Breast epithelium (tissue), 3 donors: ENCODE data around the gene FMN1.

Source experiments
- CTCF ChIP-seq, 3 donors: fragments of 450-650 bp; IDR thresholded peaks; one replicate each; pipeline ENCODE4 v1.5.1; 2016 to 2017; ENCODE audit warnings: antibody characterized with exemption in 3 of 3, mild to moderate bottlenecking in 3 of 3, moderate library complexity in 3 of 3
- POLR2A ChIP-seq: fragments of 450-650 bp; IDR thresholded peaks from one replicate; pipeline ENCODE4 v1.6.1; 2016; ENCODE audit warnings: antibody characterized with exemption, mild to moderate bottlenecking, moderate library complexity
- POLR2AphosphoS5 ChIP-seq, 3 donors: sonication (generic); formaldehyde crosslinking; IDR thresholded peaks; one replicate each; pipeline ENCODE4 v1.6.1; 2017; ENCODE audit warnings: antibody characterized with exemption in 3 of 3

- TF ChIP-seq POLR2A (no peak), CTCF (IDR thresholded peaks at IDR 0.05) (no peak), POLR2AphosphoS5 (IDR thresholded peaks at IDR 0.05) (no peak)
Observed at GRCh38 chr15:32729700-32730395, 464.7 kb downstream of the FMN1 start.
